Neural progenitor cell (in vitro differentiated cells): ENCODE measurements around the gene CDH23. TPM values are rescaled to one million over a fixed set of nuclear protein-coding genes. Genes with fewer than 3 reads are reported as not detected.

Source experiments
- DNase-seq: peaks from one replicate; pipeline ENCODE4 v3.0.0-alpha.2; 2016; ENCODE audit warnings: low spot score
- H2AFZ ChIP-seq: fragments of 200-600 bp; sonication (generic); replicated peaks from 2 replicates; pipeline ENCODE4 v1.6.1; 2016; ENCODE audit warnings: antibody characterized with exemption
- H3F3A ChIP-seq: fragments of 200-600 bp; sonication (generic); 2 replicates; pipeline ENCODE4 v1.6.1; 2016; ENCODE audit warnings: antibody characterized with exemption, low read depth
- H3K27ac ChIP-seq: fragments of 200-600 bp; sonication (generic); 2 replicates; pipeline ENCODE4 v1.5.1; 2016; ENCODE audit warnings: mild to moderate bottlenecking
- H3K27me3 ChIP-seq: fragments of 200-600 bp; sonication (generic); 2 replicates; pipeline ENCODE4 v1.6.1; 2016; ENCODE audit warnings: mild to moderate bottlenecking, moderate library complexity
- H3K36me3 ChIP-seq: fragments of 200-600 bp; sonication (generic); 2 replicates; pipeline ENCODE4 v1.5.1; 2016
- H3K4me1 ChIP-seq: fragments of 200-600 bp; sonication (generic); 2 replicates; pipeline ENCODE4 v1.6.1; 2016; ENCODE audit warnings: mixed run types
- H3K4me2 ChIP-seq: fragments of 200-600 bp; sonication (generic); 2 replicates; pipeline ENCODE4 v1.6.1; 2016
- H3K4me3 ChIP-seq: fragments of 200-600 bp; sonication (generic); 2 replicates; pipeline ENCODE4 v1.5.1; 2016
- H3K79me2 ChIP-seq: fragments of 200-600 bp; sonication (generic); 2 replicates; pipeline ENCODE4 v1.6.1; 2016; ENCODE audit warnings: low read depth
- H3K9ac ChIP-seq: fragments of 200-600 bp; sonication (generic); 2 replicates; pipeline ENCODE4 v1.6.1; 2016
- H3K9me3 ChIP-seq: fragments of 200-600 bp; sonication (generic); 2 replicates; pipeline ENCODE4 v1.5.1; 2016; ENCODE audit warnings: low read depth
- H4K20me1 ChIP-seq: fragments of 200-600 bp; sonication (generic); 2 replicates; pipeline ENCODE4 v1.6.1; 2016; ENCODE audit warnings: low read depth
- H3K27ac Mint-ChIP-seq: 3 replicates; pipeline ENCODE4 v1.8.0; 2021; ENCODE audit warnings: mixed read lengths
- H3K27me3 Mint-ChIP-seq: 2 replicates; pipeline ENCODE4 v1.8.0; 2022; ENCODE audit warnings: low read depth, mild to moderate bottlenecking, inconsistent platforms, moderate library complexity, mixed read lengths; ENCODE audit not compliant: insufficient read depth
- H3K36me3 Mint-ChIP-seq: 3 replicates; pipeline ENCODE4 v1.8.0; 2021; ENCODE audit warnings: mixed read lengths
- H3K4me1 Mint-ChIP-seq: 3 replicates; pipeline ENCODE4 v1.8.0; 2021; ENCODE audit warnings: mixed read lengths
- H3K4me3 Mint-ChIP-seq: 3 replicates; pipeline ENCODE4 v1.8.0; 2021; ENCODE audit warnings: mild to moderate bottlenecking, moderate library complexity, mixed read lengths
- H3K9me3 Mint-ChIP-seq: 3 replicates; pipeline ENCODE4 v1.8.0; 2020; ENCODE audit warnings: mixed read lengths
- CTCF ChIP-seq: fragments of 200-600 bp; sonication (generic); IDR thresholded peaks from 2 replicates; pipeline ENCODE4 v1.5.1; 2017; ENCODE audit warnings: antibody characterized with exemption, mild to moderate bottlenecking
- EZH2 ChIP-seq: fragments of 200-600 bp; sonication (generic); IDR thresholded peaks from 2 replicates; pipeline ENCODE4 v1.6.1; 2017; ENCODE audit warnings: antibody characterized with exemption, mild to moderate bottlenecking, moderate library complexity
- EZH2phosphoT487 ChIP-seq: fragments of 200-600 bp; sonication (generic); IDR thresholded peaks from 2 replicates; pipeline ENCODE4 v1.6.1; 2017; ENCODE audit warnings: antibody characterized with exemption
- total RNA-seq: library from RNA; depleted of rRNA; stranded (reverse); fragments of >200 nt; gene quantifications from 2 replicates; pipeline ENCODE4 v1.2.3, GENCODE V29; 2015; ENCODE audit warnings: low replicate concordance

The CDH23 gene
- total RNA-seq, 1 donor from 2014 or later = 5.9 TPM

GRCh38 chr10:71604324-71605018 is 207.8 kb downstream of the CDH23 start:
- H4K20me1 ChIP-seq = no peaks in the 10 kb centered on the region
- no peak overlapping the region for H3K4me3 ChIP-seq
- no peak for DNase-seq
- no peak overlapping the region for H3K27ac Mint-ChIP-seq
- H3K27me3 ChIP-seq = no peaks in the 10 kb centered on the region
- no peak overlapping the region for H3K4me3 Mint-ChIP-seq
- no peaks in the 10 kb centered on the region for H3K36me3 Mint-ChIP-seq
- TF ChIP-seq EZH2 = no peak
- TF ChIP-seq EZH2phosphoT487 = no peak
- TF ChIP-seq CTCF = no peak
- H3K4me2 ChIP-seq = no peak overlapping the region
- H3K27me3 Mint-ChIP-seq = peaks cover 6% of the 10 kb centered on the region
- no peaks in the 10 kb centered on the region for H3K79me2 ChIP-seq
- H3K9me3 ChIP-seq = no peaks in the 10 kb centered on the region
- peaks cover 37% of the 10 kb centered on the region for H3K4me1 ChIP-seq
- H3K36me3 ChIP-seq = no peaks in the 10 kb centered on the region
- H2AFZ ChIP-seq = no peak overlapping the region
- no peak overlapping the region for H3K9ac ChIP-seq
- H3K9me3 Mint-ChIP-seq = no peaks in the 10 kb centered on the region
- H3K27ac ChIP-seq = no peak overlapping the region
- H3K4me1 Mint-ChIP-seq = peaks cover 49% of the 10 kb centered on the region
- peaks cover 41% of the 10 kb centered on the region for H3F3A ChIP-seq

DNA sequence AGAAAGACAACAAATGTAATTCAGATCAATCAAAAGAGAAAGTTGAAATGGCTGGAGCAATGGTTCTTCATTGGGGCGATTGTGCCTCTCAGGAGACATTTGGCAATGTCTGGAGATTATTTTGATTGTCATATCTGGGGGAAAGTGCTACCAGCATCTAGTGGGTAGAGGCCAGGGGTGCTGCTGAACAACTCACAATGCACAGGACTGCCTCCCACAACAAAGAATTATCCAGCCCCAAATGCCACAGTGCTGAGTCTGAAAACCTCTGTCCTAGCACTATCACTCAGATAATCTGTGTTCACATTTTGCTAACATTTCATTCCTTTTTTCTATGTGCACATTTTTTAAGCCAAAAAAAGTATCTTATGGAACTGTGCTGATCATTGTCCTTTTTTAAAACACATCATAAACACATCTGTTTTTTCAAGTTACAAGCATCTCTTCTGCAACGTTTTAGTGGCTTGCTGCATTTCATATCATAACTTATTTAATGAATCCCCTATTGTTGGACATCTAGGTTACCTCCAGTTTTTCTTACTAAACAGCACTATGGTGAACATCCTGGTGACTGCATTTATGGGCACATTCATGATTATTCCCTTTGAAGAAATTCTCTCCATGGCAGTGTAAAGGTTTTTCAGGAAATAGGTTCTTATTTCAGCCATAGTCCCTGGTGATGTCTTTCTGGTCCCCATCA is 208.7 kb downstream of the CDH23 start:
- H3K27me3 Mint-ChIP-seq = peaks cover 6% of the 10 kb centered on the region
- H3K27ac ChIP-seq = no peak overlapping the region
- H3K9ac ChIP-seq = no peak overlapping the region
- no peaks in the 10 kb centered on the region for H4K20me1 ChIP-seq
- H3K36me3 ChIP-seq = no peaks in the 10 kb centered on the region
- peaks cover 57% of the 10 kb centered on the region for H3K4me1 Mint-ChIP-seq
- DNase-seq = no peak
- no peaks in the 10 kb centered on the region for H3K36me3 Mint-ChIP-seq
- no peaks in the 10 kb centered on the region for H3K9me3 ChIP-seq
- H3K4me1 ChIP-seq = peaks cover 45% of the 10 kb centered on the region
- H3K27me3 ChIP-seq = no peaks in the 10 kb centered on the region
- peaks cover 50% of the 10 kb centered on the region for H3F3A ChIP-seq
- H3K9me3 Mint-ChIP-seq = no peaks in the 10 kb centered on the region
- TF ChIP-seq EZH2 = no peak
- TF ChIP-seq EZH2phosphoT487 = no peak
- TF ChIP-seq CTCF = no peak
- no peak overlapping the region for H3K4me2 ChIP-seq
- H3K27ac Mint-ChIP-seq = no peak overlapping the region
- no peak overlapping the region for H2AFZ ChIP-seq
- H3K4me3 Mint-ChIP-seq = no peak overlapping the region
- no peaks in the 10 kb centered on the region for H3K79me2 ChIP-seq
- H3K4me3 ChIP-seq = no peak overlapping the region

- no peak for DNase-seq
- Histone ChIP-seq H3F3A (peaks cover 61% of the 10 kb centered on the region), H4K20me1 (no peaks in the 10 kb centered on the region), H3K36me3 (no peaks in the 10 kb centered on the region), H3K4me2 (no peak overlapping the region), H3K4me3 (no peak overlapping the region), H3K27ac (no peak overlapping the region), H3K79me2 (no peaks in the 10 kb centered on the region), H3K4me1 (peaks cover 55% of the 10 kb centered on the region), H3K9ac (no peak overlapping the region), H2AFZ (no peak overlapping the region), H3K27me3 (no peaks in the 10 kb centered on the region), H3K9me3 (no peaks in the 10 kb centered on the region)
- Mint-ChIP-seq H3K9me3 (no peaks in the 10 kb centered on the region), H3K27ac (peak overlapping the region; percentile 1), H3K27me3 (peaks cover 6% of the 10 kb centered on the region), H3K4me3 (no peak overlapping the region), H3K36me3 (no peaks in the 10 kb centered on the region), H3K4me1 (peaks cover 67% of the 10 kb centered on the region)
- TF ChIP-seq EZH2 (no peak), EZH2phosphoT487 (no peak), CTCF (no peak)
These were observed 209.7 kb downstream of the CDH23 start for GRCh38 chr10:71606257-71607081.
